Suppressor macrophage (primary cell): ENCODE data around the gene FAM83E.
"Not testable (repeated sequence)": the region's sequence is repeated elsewhere in the genome, so short reads cannot be mapped to it uniquely, and the experiment has no call there.

Experiments
- DNase-seq, 4 experiments: peaks; one replicate each; pipeline ENCODE4 v3.0.0-alpha.2; 2020 to 2022
- total RNA-seq, 17 experiments: gene quantifications; one replicate each; lab custom pipeline; 2026; ENCODE audit warnings: mixed read lengths in 6 of 17, inconsistent platforms in 3 of 17; lab: John Stamatoyannopoulos, UW

FAM83E gene
- total RNA-seq = 0 to 0.99 (median 0.18) reads per million in 17 experiments

- DNase-seq = no peak
These were observed at the start of gene FAM83E for GRCh38 chr19:48614436-48615230. TSS of gene FAM83E (minus strand) at chr19:48615076. CDS start at chr19:48613372, 1,704 bp downstream.

GRCh38 chr19:48664476-48664875, 49.6 kb upstream of the FAM83E start:
- no peak for DNase-seq

- DNase-seq = no peak
These were observed 48.8 kb upstream of the FAM83E start for GRCh38 chr19:48663667-48664066.

- no peak for DNase-seq
These were observed 46.8 kb upstream of the FAM83E start for GRCh38 chr19:48661711-48662090.

- peak; percentile 89 to 93 (median 90) for DNase-seq
These were observed 46.2 kb upstream of the FAM83E start for GRCh38 chr19:48660852-48661710.

- peak; percentile 21 to 47 (median 34) for DNase-seq
These were observed 44.9 kb upstream of the FAM83E start for GRCh38 chr19:48659768-48660167.

GRCh38 chr19:48658483-48658882, 43.6 kb upstream of the FAM83E start:
- DNase-seq = no peak

GRCh38 chr19:48657828-48658227, 43.0 kb upstream of the FAM83E start:
- DNase-seq = not testable (repeated sequence)

- DNase-seq = no peak
These were observed 42.1 kb upstream of the FAM83E start for GRCh38 chr19:48656840-48657474.

GRCh38 chr19:48654299-48655059, 39.6 kb upstream of the FAM83E start:
- no peak for DNase-seq

GRCh38 chr19:48651683-48652048, 36.8 kb upstream of the FAM83E start:
- no peak for DNase-seq

GRCh38 chr19:48650974-48651682, 36.3 kb upstream of the FAM83E start:
- DNase-seq = no peak

- no peak for DNase-seq
These were observed 33.3 kb upstream of the FAM83E start for GRCh38 chr19:48648134-48648533.

- no peak for DNase-seq
These were observed 31.9 kb upstream of the FAM83E start for GRCh38 chr19:48646722-48647216.

GRCh38 chr19:48646001-48646721, 31.3 kb upstream of the FAM83E start, which contains the start of gene CA11:
TSS of gene CA11 (minus strand) at chr19:48646187. CDS start at chr19:48645632, 555 bp downstream.
- peak; percentile 80 to 93 (median 88) for DNase-seq

GRCh38 chr19:48645620-48646000, 30.7 kb upstream of the FAM83E start:
- peak in 3 of 4 experiments; percentile 41 to 56 (median 41) for DNase-seq

- peak; percentile 73 to 86 (median 80) for DNase-seq
These were observed 30.2 kb upstream of the FAM83E start for GRCh38 chr19:48644839-48645619.

- no peak for DNase-seq
These were observed 29.5 kb upstream of the FAM83E start for GRCh38 chr19:48644355-48644754.

- DNase-seq = no peak
These were observed 28.0 kb upstream of the FAM83E start for GRCh38 chr19:48642862-48643261.

GRCh38 chr19:48641850-48642249, 27.0 kb upstream of the FAM83E start:
- no peak for DNase-seq
